Measurements from ENCODE around the gene MSL3. TPM values are rescaled to one million over a fixed set of nuclear protein-coding genes. Genes with fewer than 3 reads are reported as not detected.

The MSL3 gene
- total RNA-seq, 4 donors from 2014 or later: 14.2 to 29.6 (median 17.6) TPM

DNA sequence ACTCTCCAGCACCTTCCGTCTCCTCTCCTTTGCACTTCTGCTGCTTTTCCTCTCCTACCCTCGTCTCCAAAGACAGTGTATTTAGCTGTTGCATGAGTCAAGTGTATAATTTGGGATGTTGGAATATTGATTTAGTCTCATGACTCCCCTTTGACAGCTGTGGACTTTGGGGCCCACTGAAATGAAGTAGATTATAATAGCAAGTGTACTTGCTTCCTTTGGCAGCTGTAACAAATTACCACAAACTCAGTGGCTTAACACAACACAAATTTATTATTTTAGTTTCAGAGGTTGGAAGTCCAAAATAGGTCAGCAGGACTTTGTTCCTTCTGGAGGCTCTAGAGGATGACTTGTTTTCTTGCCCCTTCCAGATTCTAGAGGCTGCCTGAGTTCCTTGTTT lies 29.5 kb upstream of the MSL3 start:
- H3K4me1 ChIP-seq: no peaks in the 10 kb centered on the region
- no peak overlapping the region for H3K27ac ChIP-seq
- no peaks in the 10 kb centered on the region for H3K9me3 ChIP-seq
- TF ChIP-seq POLR2A (IDR thresholded peaks at IDR 0.05) (no peak), CTCF (IDR thresholded peaks at IDR 0.05) (no peak)
- H3K4me3 ChIP-seq: no peak overlapping the region
- H3K27me3 ChIP-seq: no peaks in the 10 kb centered on the region
- WGBS, 2 donors: 64 to 67% methylated on average over 2 of the region's 2 CpGs
- H3K36me3 ChIP-seq: no peaks in the 10 kb centered on the region
- intact Hi-C loops (cut with DNase I): no loop called here
- DNase-seq: no peak

DNA sequence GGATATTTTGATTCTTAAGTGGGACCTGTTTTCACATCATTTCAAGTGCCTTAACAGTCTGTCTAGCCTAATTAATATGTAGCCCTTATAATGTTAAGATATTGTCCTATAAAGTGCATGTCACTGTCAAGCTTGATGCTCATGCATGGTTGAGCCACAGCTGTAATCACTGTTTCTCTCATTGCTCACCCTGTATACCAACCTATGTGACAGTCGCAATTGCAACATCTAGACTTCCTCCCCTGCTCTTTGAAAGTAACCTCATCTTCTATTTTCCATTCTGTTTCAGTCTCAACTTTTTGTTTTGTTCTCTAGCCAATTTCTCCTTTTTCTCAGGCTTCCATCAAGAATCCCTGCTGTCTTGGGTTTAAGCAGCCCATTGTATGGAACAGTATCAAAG lies 24.4 kb upstream of the MSL3 start:
- TF ChIP-seq POLR2A (IDR thresholded peaks at IDR 0.05): no peak
- no peak for TF ChIP-seq CTCF (IDR thresholded peaks at IDR 0.05)
- no peaks in the 10 kb centered on the region for H3K4me1 ChIP-seq
- DNase-seq: no peak
- 73 to 85% methylated on average over 1 of the region's 1 CpG for WGBS, 2 donors
- no peaks in the 10 kb centered on the region for H3K9me3 ChIP-seq
- intact Hi-C loops (cut with DNase I): no loop called here
- no peak overlapping the region for H3K4me3 ChIP-seq
- H3K36me3 ChIP-seq: no peaks in the 10 kb centered on the region
- no peak overlapping the region for H3K27ac ChIP-seq
- H3K27me3 ChIP-seq: no peaks in the 10 kb centered on the region

DNA sequence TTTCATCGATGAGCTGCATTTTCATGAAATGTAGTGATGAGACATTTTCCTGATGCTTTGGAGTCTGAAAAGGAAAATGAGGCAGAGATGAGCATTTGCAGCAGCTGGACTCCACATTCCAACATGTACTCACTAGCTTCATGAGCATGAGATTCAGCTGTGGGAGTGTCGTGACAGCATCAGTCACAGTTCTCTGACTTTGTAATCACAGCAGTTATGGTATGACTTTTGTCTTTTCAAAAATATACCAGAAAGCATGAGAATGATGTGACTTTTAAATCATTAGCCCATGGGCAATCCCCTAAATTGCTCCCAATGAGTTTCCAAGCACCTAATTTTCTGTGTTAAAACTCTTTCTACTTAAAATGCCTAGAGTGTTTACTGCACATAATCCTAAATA lies 18.3 kb upstream of the MSL3 start:
- intact Hi-C loops (cut with DNase I): no loop called here
- Histone ChIP-seq H3K4me1 (no peaks in the 10 kb centered on the region), H3K27me3 (no peaks in the 10 kb centered on the region), H3K9me3 (no peaks in the 10 kb centered on the region), H3K27ac (no peak overlapping the region), H3K4me3 (no peak overlapping the region), H3K36me3 (no peaks in the 10 kb centered on the region)
- no peak for DNase-seq
- TF ChIP-seq CTCF (IDR thresholded peaks at IDR 0.05): no peak
- no peak for TF ChIP-seq POLR2A (IDR thresholded peaks at IDR 0.05)
- 63% methylated on average over 2 of the region's 2 CpGs for WGBS, 2 donors

DNA sequence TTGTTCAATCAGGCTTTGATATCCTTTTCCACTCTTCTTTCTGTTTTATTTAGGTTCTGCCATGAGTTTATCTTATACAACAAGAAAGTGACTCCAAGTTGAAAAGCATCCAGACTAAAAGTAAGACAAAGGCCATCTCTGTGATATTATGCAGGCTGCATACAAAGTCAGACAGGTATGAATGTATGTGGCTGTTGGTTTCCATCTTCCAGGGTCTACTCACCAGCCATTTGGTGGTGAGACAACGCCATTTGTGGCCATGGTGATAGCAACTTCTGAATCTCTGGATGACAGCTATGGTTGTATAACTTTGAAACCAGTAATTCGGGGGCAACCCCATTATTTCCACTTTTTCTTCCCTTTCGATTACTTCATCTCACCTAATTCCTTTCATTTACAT lies 17.2 kb upstream of the MSL3 start:
- no peaks in the 10 kb centered on the region for H3K36me3 ChIP-seq
- no peak overlapping the region for H3K4me3 ChIP-seq
- no peaks in the 10 kb centered on the region for H3K9me3 ChIP-seq
- DNase-seq: no peak
- 61 to 70% methylated on average over 3 of the region's 3 CpGs for WGBS, 2 donors
- H3K4me1 ChIP-seq: no peaks in the 10 kb centered on the region
- no peaks in the 10 kb centered on the region for H3K27me3 ChIP-seq
- H3K27ac ChIP-seq: no peak overlapping the region
- no peak for TF ChIP-seq CTCF (IDR thresholded peaks at IDR 0.05)
- no peak for TF ChIP-seq POLR2A (IDR thresholded peaks at IDR 0.05)
- intact Hi-C loops (cut with DNase I): no loop called here

GRCh38 chrX:11741574-11741973 lies 16.5 kb upstream of the MSL3 start:
- H3K4me1 ChIP-seq: no peaks in the 10 kb centered on the region
- TF ChIP-seq POLR2A (IDR thresholded peaks at IDR 0.05) (no peak), CTCF (IDR thresholded peaks at IDR 0.05) (no peak)
- H3K27me3 ChIP-seq: no peaks in the 10 kb centered on the region
- no peak for DNase-seq
- no peaks in the 10 kb centered on the region for H3K36me3 ChIP-seq
- WGBS, 2 donors: 59 to 74% methylated on average over 2 of the region's 2 CpGs
- intact Hi-C loops (cut with DNase I): no loop called here
- no peak overlapping the region for H3K4me3 ChIP-seq
- H3K27ac ChIP-seq: no peak overlapping the region
- no peaks in the 10 kb centered on the region for H3K9me3 ChIP-seq
